Right ventricle myocardium superior (tissue), 1 donor: ENCODE data around the gene MAPT. TPM values are rescaled to one million over a fixed set of nuclear protein-coding genes. Genes with fewer than 3 reads are reported as not detected.

Experiments
- ATAC-seq: fragments of 200-7000 bp; cut with Tn5 transposase; one replicate; pipeline ENCODE4 v1.9.1; 2020; ENCODE audit warnings: mild to moderate bottlenecking; ENCODE audit not compliant: poor library complexity
- DNase-seq: peaks from one replicate; pipeline ENCODE4 v3.0.0-alpha.2; 2020
- intact Hi-C: fragments of 100-400 bp; cut with DNase I; formaldehyde crosslinking; loops from one replicate; pipeline ENCODE4 v1.11.2; 2022
- total RNA-seq: library from RNA; stranded (reverse); fragmentation: NEBNext Ultra II Directional; extraction: Animal tissue kit (Norgen Biotek cat#: 25700); gene quantifications from one replicate; pipeline ENCODE4 v1.2.1, GENCODE V29; 2021
- donor health status: DM: no; HTN: yes; CAD: no; lungs with severe emphysema.

The MAPT gene
- total RNA-seq, 1 donor from 2014 or later = 37.7 TPM

DNA sequence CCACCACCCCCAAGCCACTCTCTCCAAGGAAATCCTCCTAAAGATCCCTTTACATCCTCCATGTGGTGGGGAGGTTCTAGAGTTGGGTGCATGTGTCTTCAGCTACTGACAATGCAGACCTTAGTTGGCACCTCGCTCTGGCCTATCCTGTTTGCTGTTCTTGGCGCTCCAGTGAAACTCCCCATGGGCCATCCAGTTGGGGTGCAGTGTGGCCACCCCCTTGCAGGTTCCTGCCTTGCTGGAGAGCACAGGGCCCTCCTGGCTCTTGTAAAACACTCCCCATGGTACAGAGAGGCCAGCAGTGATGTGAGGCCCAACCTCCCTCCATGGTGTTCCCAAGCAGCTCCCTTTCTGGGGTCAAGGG is 82.0 kb downstream of the MAPT start:
- DNase-seq (no peak), ATAC-seq (no peak)
- intact Hi-C loops = no loop called here

- intact Hi-C loops = no loop called here
- ATAC-seq (no peak), DNase-seq (no peak)
Measured at GRCh38 chr17:45976755-45977505, 82.6 kb downstream of the MAPT start.

GRCh38 chr17:45977506-45977824 is 83.1 kb downstream of the MAPT start:
- ATAC-seq (no peak), DNase-seq (no peak)
- intact Hi-C loops = no loop called here

GRCh38 chr17:45977976-45978626 is 83.7 kb downstream of the MAPT start:
- DNase-seq (no peak), ATAC-seq (no peak)
- intact Hi-C loops = no loop called here

- intact Hi-C loops = no loop called here
- ATAC-seq (no peak), DNase-seq (no peak)
Measured at GRCh38 chr17:45979137-45979536, 84.8 kb downstream of the MAPT start.

GRCh38 chr17:45980855-45981254 is 86.5 kb downstream of the MAPT start:
- no peak for DNase-seq
- intact Hi-C loops = no loop called here

GRCh38 chr17:45981306-45981705 is 87.0 kb downstream of the MAPT start:
- no peak for ATAC-seq
- intact Hi-C loops = no loop called here
- no peak for DNase-seq

More at GRCh38 chr17:45980855-45981254, 86.5 kb downstream of the MAPT start:
- ATAC-seq = no peak

DNA sequence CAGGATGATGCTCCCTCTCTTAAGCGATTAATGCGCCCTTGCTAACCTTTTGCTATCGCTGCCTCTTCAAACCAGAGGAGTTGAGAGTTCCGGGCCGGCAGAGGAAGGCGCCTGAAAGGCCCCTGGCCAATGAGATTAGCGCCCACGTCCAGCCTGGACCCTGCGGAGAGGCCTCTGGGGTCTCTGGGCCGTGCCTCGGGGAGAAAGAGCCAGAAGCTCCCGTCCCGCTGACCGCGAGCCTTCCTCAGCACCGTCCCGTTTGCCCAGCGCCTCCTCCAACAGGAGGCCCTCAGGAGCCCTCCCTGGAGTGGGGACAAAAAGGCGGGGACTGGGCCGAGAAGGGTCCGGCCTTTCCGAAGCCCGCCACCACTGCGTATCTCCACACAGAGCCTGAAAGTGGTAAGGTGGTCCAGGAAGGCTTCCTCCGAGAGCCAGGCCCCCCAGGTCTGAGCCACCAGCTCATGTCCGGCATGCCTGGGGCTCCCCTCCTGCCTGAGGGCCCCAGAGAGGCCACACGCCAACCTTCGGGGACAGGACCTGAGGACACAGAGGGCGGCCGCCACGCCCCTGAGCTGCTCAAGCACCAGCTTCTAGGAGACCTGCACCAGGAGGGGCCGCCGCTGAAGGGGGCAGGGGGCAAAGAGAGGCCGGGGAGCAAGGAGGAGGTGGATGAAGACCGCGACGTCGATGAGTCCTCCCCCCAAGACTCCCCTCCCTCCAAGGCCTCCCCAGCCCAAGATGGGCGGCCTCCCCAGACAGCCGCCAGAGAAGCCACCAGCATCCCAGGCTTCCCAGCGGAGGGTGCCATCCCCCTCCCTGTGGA is 88.6 kb downstream of the MAPT start:
- intact Hi-C loops = no loop called here
- ATAC-seq (no peak), DNase-seq (no peak)

GRCh38 chr17:45983614-45984310 is 89.4 kb downstream of the MAPT start:
- intact Hi-C loops = no loop called here
- no peak for DNase-seq

DNA sequence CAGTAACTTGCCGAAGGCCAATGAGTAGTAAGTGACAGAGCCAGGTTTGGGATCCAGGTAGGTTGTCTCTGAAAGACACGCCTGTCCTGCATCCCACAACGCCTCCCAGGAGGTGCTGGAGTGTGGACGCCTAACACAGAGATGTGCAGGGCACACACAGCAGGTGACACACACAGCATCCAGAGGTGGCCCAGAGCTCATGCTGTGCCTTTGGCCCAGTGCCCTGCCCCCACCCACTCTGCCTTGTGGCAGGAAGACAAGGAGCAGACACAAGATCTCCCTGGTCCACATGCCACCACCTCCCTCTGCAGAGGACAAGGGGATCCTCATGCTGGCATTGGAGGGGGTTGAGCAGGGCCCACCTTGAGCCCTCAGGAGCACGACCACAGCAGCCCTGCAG is 90.0 kb downstream of the MAPT start:
- DNase-seq (no peak), ATAC-seq (no peak)
- intact Hi-C loops = no loop called here

More at GRCh38 chr17:45983614-45984310, 89.4 kb downstream of the MAPT start:
- no peak for ATAC-seq

DNA sequence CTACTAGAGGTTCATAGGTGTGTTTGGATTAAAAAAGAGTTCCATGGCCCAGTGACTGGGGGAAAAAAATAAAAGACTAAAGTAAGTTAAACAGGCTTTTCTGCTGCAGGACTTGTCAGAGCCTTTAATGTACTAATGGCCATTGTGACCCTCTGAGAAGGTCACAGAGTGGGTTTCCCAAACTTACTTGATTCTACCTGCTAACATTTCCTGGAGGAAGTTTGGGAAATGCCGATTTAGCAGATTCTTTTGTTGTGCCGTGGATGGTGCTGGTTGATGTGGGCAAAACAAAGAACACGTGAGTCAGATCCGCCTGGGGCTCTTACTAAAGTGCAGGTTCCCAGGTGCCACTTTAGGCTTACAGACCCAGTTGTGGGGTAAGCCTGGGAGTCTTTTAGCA is 91.1 kb downstream of the MAPT start:
- ATAC-seq (no peak), DNase-seq (no peak)
- intact Hi-C loops = no loop called here

DNA sequence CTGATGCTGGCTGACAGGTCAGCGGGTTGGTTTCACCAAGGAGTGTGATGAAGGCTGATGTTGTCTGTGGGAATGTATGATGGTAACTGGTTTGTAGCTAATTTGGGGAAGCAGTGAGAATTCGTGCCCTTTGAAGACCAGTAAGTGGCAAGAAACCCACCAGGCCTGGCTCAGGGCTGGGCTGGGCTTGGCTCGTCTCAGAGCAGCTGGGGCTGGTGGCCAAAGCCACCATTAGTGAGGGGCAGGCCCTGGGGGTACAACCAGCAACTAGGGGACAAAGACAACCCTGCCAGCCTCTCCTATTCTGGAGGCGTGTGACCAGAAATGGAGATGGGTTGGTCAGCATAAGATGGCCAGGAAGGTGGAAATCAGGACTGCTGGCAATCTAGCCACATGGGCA is 91.7 kb downstream of the MAPT start:
- no peak for DNase-seq
- intact Hi-C loops = no loop called here
- no peak for ATAC-seq

DNA sequence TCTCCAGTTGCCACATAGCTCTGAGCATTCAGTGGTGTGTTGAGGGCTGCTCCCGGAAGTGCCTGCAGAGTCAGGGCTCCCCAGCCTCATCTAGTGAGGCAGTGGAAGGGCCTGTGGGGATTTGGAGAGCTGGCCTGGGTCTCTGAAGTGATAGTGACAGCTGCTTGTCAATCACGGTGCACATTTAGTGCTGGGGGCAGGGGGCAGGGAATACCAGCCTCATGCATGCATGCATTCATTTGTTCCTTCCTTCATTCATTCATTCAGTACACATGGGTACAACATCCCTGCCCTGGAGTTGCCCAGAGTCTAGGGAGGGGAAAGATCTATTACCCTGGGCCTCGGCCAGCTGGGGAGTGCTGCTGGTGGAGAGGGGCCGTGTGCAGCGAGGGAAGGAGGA is 93.4 kb downstream of the MAPT start:
- intact Hi-C loops = no loop called here
- no peak for ATAC-seq
- no peak for DNase-seq

GRCh38 chr17:45989759-45990158 is 95.4 kb downstream of the MAPT start:
- ATAC-seq (no peak), DNase-seq (no peak)
- intact Hi-C loops = no loop called here

- intact Hi-C loops = no loop called here
- ATAC-seq (no peak), DNase-seq (no peak)
Measured at GRCh38 chr17:45990886-45991285, 96.5 kb downstream of the MAPT start.

DNA sequence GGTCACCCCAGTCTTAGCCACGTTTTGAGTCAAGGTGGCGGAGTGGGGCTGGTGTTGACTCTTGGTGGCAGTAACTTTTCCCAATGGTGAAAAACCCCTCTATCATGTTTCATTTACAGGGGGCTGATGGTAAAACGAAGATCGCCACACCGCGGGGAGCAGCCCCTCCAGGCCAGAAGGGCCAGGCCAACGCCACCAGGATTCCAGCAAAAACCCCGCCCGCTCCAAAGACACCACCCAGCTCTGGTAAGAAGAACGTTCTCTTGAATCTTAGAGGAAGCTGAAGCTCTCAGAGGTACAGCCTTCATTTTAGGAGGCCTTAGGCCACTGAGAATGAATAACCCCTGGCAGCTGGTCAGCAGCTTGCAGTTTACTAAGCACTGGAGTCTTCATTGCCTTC is 97.0 kb downstream of the MAPT start:
- DNase-seq (no peak), ATAC-seq (no peak)
- intact Hi-C loops = no loop called here

- DNase-seq (no peak), ATAC-seq (no peak)
- intact Hi-C loops = no loop called here
Measured at GRCh38 chr17:45992175-45992574, 97.8 kb downstream of the MAPT start.

DNA sequence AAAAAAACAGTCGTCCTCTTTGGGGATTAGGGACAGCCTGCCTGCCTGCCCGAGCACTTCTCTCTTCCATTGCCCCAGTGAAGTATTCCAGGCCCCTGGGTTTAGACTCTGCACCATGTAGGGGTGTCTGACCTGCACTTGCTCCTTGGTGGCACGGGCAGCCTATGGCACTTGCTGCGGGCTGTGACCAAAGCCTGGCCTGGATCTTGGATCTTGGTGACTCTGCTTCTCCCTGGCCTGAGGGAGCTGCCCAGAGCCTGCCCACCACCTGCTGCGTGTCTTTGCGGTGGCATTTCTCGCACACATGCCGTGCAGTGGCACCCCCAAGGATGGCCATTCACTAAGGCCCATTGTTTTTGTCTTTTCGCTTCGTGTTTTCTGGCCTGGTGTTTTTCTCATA is 98.5 kb downstream of the MAPT start:
- DNase-seq (no peak), ATAC-seq (no peak)
- intact Hi-C loops = no loop called here

GRCh38 chr17:45993962-45994627 is 99.7 kb downstream of the MAPT start:
- intact Hi-C loops = no loop called here
- ATAC-seq = no peak
- DNase-seq = no peak
